Fibroblast of villous mesenchyme (primary cell): ENCODE results near the gene MLEC. TPM values are rescaled to one million over a fixed set of nuclear protein-coding genes. Genes with fewer than 3 reads are reported as not detected.

Experiments used
- DNase-seq: peaks from one replicate; pipeline ENCODE4 v3.0.0-alpha.2; 2010; ENCODE audit warnings: low read depth
- H3K4me3 ChIP-seq: 2 replicates; pipeline ENCODE4 v1.5.1; 2011; ENCODE audit warnings: low read depth, mild to moderate bottlenecking, low read length
- CTCF ChIP-seq: IDR thresholded peaks from 2 replicates; pipeline ENCODE4 v1.5.1; 2012; ENCODE audit warnings: low read depth, mild to moderate bottlenecking, low read length; ENCODE audit not compliant: insufficient read depth
- total RNA-seq: library from RNA; depleted of rRNA; stranded (reverse); fragments of >200 nt; gene quantifications from 2 replicates; pipeline ENCODE4 v1.2.3, GENCODE V29; 2012

The MLEC gene
- total RNA-seq, 1 donor: 224 TPM

GRCh38 chr12:120652656-120653435 is 34.1 kb upstream of the MLEC start:
- DNase-seq: no peak
- no peak overlapping the region for H3K4me3 ChIP-seq
- TF ChIP-seq CTCF: no peak

- DNase-seq: no peak
- TF ChIP-seq CTCF: no peak
Observed at GRCh38 chr12:120653611-120654010, 33.3 kb upstream of the MLEC start.

GRCh38 chr12:120654656-120655055 is 32.3 kb upstream of the MLEC start:
- TF ChIP-seq CTCF: no peak
- no peak for DNase-seq
- H3K4me3 ChIP-seq: no peak overlapping the region

More at GRCh38 chr12:120653611-120654010, 33.3 kb upstream of the MLEC start:
- no peak overlapping the region for H3K4me3 ChIP-seq

GRCh38 chr12:120656008-120656407 is 30.9 kb upstream of the MLEC start:
- DNase-seq: no peak
- no peak overlapping the region for H3K4me3 ChIP-seq
- no peak for TF ChIP-seq CTCF

- DNase-seq: no peak
- no peak overlapping the region for H3K4me3 ChIP-seq
- no peak for TF ChIP-seq CTCF
Observed at GRCh38 chr12:120658286-120659150, 28.4 kb upstream of the MLEC start.

- DNase-seq: no peak
- no peak for TF ChIP-seq CTCF
Observed at GRCh38 chr12:120659151-120659525, 27.8 kb upstream of the MLEC start.

More at GRCh38 chr12:120659151-120659525, 27.8 kb upstream of the MLEC start:
- H3K4me3 ChIP-seq: no peak overlapping the region
